Measurements from ENCODE around the gene KCNJ11. TPM values are rescaled to one million over a fixed set of nuclear protein-coding genes. Genes with fewer than 3 reads are reported as not detected.

The KCNJ11 gene
- total and polyA plus RNA-seq, 2 of the 13 experiments (the other 11 are each of a cell fraction or from before 2014, with no cell fraction given) = 0.38 to 1.6 TPM

DNA sequence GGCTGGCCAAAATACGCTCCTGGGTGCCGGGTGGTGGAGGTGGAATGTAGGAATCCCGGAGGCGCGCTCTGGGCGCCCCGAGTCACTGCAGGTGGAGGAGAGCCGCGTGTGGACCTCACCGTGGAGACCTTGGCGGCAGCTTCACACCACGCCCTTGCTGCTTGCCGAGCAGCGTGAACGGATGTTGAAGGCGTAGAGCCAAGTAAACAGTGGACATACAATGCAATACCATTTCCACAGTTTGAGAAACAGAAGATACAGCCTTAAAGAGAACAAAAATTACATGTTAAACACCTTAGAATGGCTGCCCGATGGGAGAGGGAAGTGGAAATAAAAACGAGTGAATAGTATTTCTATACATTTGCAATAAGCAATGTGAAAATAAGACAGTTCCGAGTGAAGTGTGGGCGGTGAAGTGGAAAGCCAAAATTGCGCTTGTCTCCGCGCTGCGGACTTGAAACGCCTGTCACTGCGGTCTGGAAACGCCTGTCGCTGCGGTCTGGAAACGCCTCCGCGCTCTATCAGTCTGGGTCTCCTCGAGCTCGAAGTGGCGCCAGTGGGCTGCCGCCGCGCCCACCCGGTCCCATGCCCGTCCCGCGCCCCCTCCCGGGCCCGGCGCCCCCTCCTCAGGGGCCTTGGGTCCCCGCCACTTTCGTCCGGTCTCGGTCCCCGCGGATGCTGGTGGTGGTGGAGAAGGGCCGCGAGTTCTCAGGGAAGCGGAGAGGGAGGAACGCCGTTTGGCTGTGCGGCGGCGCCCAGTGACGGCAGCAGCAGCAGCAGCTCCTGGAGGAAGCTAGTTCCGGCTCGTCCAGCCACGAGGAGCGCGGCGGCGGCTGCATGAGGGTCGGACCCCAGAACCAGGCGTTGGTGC, 35.3 kb downstream of the KCNJ11 start (continued):
- TF ChIP-seq, protein P1, sequence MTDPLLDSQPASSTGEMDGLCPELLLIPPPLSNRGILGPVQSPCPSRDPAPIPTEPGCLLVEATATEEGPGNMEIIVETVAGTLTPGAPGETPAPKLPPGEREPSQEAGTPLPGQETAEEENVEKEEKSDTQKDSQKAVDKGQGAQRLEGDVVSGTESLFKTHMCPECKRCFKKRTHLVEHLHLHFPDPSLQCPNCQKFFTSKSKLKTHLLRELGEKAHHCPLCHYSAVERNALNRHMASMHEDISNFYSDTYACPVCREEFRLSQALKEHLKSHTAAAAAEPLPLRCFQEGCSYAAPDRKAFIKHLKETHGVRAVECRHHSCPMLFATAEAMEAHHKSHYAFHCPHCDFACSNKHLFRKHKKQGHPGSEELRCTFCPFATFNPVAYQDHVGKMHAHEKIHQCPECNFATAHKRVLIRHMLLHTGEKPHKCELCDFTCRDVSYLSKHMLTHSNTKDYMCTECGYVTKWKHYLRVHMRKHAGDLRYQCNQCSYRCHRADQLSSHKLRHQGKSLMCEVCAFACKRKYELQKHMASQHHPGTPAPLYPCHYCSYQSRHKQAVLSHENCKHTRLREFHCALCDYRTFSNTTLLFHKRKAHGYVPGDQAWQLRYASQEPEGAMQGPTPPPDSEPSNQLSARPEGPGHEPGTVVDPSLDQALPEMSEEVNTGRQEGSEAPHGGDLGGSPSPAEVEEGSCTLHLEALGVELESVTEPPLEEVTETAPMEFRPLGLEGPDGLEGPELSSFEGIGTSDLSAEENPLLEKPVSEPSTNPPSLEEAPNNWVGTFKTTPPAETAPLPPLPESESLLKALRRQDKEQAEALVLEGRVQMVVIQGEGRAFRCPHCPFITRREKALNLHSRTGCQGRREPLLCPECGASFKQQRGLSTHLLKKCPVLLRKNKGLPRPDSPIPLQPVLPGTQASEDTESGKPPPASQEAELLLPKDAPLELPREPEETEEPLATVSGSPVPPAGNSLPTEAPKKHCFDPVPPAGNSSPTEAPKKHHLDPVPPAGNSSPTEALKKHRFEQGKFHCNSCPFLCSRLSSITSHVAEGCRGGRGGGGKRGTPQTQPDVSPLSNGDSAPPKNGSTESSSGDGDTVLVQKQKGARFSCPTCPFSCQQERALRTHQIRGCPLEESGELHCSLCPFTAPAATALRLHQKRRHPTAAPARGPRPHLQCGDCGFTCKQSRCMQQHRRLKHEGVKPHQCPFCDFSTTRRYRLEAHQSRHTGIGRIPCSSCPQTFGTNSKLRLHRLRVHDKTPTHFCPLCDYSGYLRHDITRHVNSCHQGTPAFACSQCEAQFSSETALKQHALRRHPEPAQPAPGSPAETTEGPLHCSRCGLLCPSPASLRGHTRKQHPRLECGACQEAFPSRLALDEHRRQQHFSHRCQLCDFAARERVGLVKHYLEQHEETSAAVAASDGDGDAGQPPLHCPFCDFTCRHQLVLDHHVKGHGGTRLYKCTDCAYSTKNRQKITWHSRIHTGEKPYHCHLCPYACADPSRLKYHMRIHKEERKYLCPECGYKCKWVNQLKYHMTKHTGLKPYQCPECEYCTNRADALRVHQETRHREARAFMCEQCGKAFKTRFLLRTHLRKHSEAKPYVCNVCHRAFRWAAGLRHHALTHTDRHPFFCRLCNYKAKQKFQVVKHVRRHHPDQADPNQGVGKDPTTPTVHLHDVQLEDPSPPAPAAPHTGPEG (CRISPR knock-in tag; IDR thresholded peaks at IDR 0.05) = no peak
- TF ChIP-seq ZNF274 (CRISPR knock-in tag; IDR thresholded peaks at IDR 0.05) = no peak
- no peak for TF ChIP-seq ZNF282 (IDR thresholded peaks at IDR 0.05; ENCODE audit: partially characterized antibody)
- peak; percentile 72; the same call in 1 of the 2 replicates for TF ChIP-seq ZNF879 (CRISPR knock-in tag; IDR thresholded peaks at IDR 0.05)
- TF ChIP-seq, protein P2, sequence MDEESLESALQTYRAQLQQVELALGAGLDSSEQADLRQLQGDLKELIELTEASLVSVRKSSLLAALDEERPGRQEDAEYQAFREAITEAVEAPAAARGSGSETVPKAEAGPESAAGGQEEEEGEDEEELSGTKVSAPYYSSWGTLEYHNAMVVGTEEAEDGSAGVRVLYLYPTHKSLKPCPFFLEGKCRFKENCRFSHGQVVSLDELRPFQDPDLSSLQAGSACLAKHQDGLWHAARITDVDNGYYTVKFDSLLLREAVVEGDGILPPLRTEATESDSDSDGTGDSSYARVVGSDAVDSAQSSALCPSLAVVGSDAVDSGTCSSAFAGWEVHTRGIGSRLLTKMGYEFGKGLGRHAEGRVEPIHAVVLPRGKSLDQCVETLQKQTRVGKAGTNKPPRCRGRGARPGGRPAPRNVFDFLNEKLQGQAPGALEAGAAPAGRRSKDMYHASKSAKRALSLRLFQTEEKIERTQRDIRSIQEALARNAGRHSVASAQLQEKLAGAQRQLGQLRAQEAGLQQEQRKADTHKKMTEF (CRISPR knock-in tag; IDR thresholded peaks at IDR 0.05) = peak; percentile 82
- TF ChIP-seq ZFAT (CRISPR knock-in tag; conservative IDR thresholded peaks at IDR 0.05) = no peak
- TF ChIP-seq, protein P3, sequence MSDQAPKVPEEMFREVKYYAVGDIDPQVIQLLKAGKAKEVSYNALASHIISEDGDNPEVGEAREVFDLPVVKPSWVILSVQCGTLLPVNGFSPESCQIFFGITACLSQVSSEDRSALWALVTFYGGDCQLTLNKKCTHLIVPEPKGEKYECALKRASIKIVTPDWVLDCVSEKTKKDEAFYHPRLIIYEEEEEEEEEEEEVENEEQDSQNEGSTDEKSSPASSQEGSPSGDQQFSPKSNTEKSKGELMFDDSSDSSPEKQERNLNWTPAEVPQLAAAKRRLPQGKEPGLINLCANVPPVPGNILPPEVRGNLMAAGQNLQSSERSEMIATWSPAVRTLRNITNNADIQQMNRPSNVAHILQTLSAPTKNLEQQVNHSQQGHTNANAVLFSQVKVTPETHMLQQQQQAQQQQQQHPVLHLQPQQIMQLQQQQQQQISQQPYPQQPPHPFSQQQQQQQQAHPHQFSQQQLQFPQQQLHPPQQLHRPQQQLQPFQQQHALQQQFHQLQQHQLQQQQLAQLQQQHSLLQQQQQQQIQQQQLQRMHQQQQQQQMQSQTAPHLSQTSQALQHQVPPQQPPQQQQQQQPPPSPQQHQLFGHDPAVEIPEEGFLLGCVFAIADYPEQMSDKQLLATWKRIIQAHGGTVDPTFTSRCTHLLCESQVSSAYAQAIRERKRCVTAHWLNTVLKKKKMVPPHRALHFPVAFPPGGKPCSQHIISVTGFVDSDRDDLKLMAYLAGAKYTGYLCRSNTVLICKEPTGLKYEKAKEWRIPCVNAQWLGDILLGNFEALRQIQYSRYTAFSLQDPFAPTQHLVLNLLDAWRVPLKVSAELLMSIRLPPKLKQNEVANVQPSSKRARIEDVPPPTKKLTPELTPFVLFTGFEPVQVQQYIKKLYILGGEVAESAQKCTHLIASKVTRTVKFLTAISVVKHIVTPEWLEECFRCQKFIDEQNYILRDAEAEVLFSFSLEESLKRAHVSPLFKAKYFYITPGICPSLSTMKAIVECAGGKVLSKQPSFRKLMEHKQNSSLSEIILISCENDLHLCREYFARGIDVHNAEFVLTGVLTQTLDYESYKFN (CRISPR knock-in tag; conservative IDR thresholded peaks at IDR 0.05) = peak; percentile 81
- peak; percentile 69; the same call in 1 of the 2 replicates for TF ChIP-seq ZNF441 (CRISPR knock-in tag; IDR thresholded peaks at IDR 0.05; ENCODE audit: borderline replicate concordance)
- no peak for TF ChIP-seq ZNF382 (CRISPR knock-in tag; IDR thresholded peaks at IDR 0.05; ENCODE audit: borderline replicate concordance)
- TF ChIP-seq GTF3A (CRISPR knock-in tag; conservative IDR thresholded peaks at IDR 0.05) = no peak; the same call in none of the 2 replicates
- peak; percentile 92; the same call in 1 of the 2 replicates for TF ChIP-seq PHF21A (CRISPR knock-in tag; IDR thresholded peaks at IDR 0.05)
- no peak; the same call in 1 of the 2 replicates for TF ChIP-seq ZNF230 (CRISPR knock-in tag; IDR thresholded peaks at IDR 0.05)
- no peak; the same call in 1 of the 2 replicates for TF ChIP-seq ZNF121 (CRISPR knock-in tag; IDR thresholded peaks at IDR 0.05)
- peak; percentile 73 for TF ChIP-seq ZMYM3 (CRISPR knock-in tag; IDR thresholded peaks at IDR 0.05)
- 0 out of 2 replicates have a peak, but pooled peaks have one; percentile 21 for TF ChIP-seq ZNF224 (CRISPR knock-in tag; IDR thresholded peaks at IDR 0.05)
- peak; percentile 66; the same call in 1 of the 2 replicates for TF ChIP-seq NRL (CRISPR knock-in tag; IDR thresholded peaks at IDR 0.05; ENCODE audit: borderline replicate concordance)
- no peak for TF ChIP-seq ZNF782 (CRISPR knock-in tag; IDR thresholded peaks at IDR 0.05; ENCODE audit: borderline replicate concordance)
